ENCODE measurements around the gene MEGF6. TPM values are rescaled to one million over a fixed set of nuclear protein-coding genes. Genes with fewer than 3 reads are reported as not detected.
A peak's percentile ranks its signal among the peaks of the same experiment; 100 is the strongest.

Gene MEGF6
- total RNA-seq, 8 experiments from 2014 or later: 0.40 to 14.0 (median 2.0) TPM

DNA sequence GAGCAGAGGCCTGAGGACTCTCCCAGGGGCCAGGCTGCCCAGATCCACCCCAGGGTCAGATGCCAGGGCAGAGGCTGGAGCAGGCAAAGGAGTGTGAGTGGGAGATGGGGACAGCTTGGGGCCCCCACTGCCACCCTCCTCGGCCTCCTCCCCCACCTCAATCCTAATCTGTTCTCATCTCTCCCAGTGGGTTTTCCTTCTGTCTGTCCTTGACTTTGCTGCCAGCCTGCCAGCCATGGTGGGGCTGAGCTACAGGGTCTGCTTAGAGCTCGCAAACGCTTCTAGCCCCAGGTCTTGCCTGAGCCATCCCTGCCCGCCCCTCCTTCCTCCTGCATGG lies 65.3 kb downstream of the MEGF6 start:
- 20 to 42% (median 38%) methylated on average over 1 to 3 of the region's 4 CpGs; no CpG with 5 or more reads in 7 of the 10 experiments for WGBS, 10 experiments
- no peak for ATAC-seq (replicated peaks in 6 of 8)
- in situ Hi-C loops (cut with MboI; ENCODE audit: low pct_unique_long_range_greater_than_20kb in 2 of 9, low sequenced_read_pairs in 9 of 9, unreplicated experiment in 9 of 9): no loop called here
- Histone ChIP-seq H3K4me3 (no peak overlapping the region), H3K4me1 (replicated peaks in 1 of 2) (peaks cover 27 to 32% of the 10 kb centered on the region in 2 donors), H3K27ac (no peak overlapping the region)

DNA sequence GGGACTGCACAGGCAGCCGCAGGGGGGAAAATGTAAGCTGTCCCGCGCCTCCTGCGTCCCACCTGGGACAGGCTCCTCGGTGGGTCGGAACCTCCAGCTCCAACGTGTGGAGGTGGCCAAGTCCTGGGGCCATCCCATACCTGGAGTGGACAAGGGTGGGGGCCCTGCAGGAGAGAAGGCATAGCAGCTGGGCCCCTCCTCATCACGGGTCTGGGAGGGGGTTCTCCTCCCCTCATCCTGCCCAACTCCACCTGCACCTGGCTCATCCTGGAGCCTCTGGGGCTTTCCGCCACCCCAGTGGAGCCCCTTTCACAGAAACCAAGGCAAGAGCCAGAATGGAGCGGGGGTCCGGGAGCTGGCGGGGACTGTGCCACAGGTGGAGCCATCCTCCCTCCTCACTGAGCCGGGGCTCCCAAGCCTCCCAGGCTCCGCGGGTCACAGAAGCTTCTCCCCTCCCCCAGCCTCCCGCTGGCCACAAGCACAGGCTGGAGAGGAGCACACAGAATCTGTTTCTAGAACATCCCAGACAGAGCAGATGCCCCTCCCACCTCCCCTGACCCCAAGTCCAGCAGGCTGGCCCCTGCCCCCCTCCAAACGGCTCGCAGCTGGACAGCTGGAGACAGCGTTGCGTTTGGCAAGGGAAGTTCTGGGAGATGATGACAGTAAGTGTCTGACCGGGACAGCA lies 65.8 kb downstream of the MEGF6 start:
- in situ Hi-C loops (cut with MboI; ENCODE audit: low pct_unique_long_range_greater_than_20kb in 2 of 9, low sequenced_read_pairs in 9 of 9, unreplicated experiment in 9 of 9): no loop called here
- 12 to 71% methylated on average over 3 to 5 of the region's 21 CpGs; no CpG with 5 or more reads in 8 of the 10 experiments for WGBS, 10 experiments
- Histone ChIP-seq H3K27ac (no peak overlapping the region), H3K4me1 (replicated peaks in 1 of 2) (peaks cover 22 to 27% of the 10 kb centered on the region in 2 donors), H3K4me3 (no peak overlapping the region)
- ATAC-seq (replicated peaks in 6 of 8): peak in 5 of 8 experiments; percentile 46 to 65 (median 62)

DNA sequence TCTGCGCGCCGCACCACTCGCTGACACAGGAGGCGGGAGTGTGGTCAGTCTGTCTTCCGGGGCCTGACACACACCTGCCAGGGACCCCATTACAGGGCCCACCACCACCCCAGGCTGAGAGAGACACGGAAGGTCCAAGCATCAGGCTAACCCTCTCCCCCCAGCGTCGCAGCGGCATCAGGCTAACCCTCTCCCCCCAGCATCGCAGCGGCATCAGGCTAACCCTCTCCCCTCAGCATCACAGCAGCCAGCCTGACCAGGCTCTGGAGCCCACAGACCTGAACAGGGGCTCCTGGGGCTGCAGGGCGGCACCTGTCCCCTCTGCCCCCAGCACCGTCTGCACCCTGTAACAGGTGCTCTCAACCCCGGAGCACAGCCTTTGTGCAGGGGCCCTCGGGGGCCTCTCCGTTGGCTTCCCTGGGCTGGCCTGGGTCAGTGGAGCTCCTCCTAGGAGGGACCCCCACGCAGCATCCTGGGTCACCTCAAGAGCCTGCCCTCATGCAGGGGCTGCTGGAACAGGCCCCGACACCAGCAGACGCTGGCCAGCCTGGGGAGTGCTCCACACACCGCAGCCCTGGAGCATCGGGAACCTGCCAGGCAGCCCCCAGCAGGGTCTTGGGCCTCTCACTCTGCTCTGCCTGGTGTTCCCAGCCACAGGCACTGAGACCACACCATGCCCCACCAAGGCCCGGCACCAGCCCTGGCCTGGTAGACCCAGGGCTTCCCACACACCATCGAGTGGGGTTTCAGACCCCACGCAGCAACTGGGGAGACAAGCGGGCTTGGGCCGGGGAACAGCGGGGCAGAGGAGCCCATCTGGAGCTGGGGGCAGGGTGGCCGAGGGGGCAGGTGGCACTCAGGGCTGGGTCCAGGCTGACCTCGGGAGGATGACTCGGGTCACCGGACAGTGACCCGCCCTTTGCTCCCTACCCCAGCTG lies 67.0 kb downstream of the MEGF6 start:
- Histone ChIP-seq H3K27ac (no peak overlapping the region), H3K4me1 (replicated peaks in 1 of 2) (peaks cover 33% of the 10 kb centered on the region in 2 donors), H3K4me3 (no peak overlapping the region)
- 81 to 100% (median 89%) methylated on average over 1 to 13 of the region's 33 CpGs; no CpG with 5 or more reads in 6 of the 10 experiments for WGBS, 10 experiments
- in situ Hi-C loops (cut with MboI; ENCODE audit: low pct_unique_long_range_greater_than_20kb in 2 of 9, low sequenced_read_pairs in 9 of 9, unreplicated experiment in 9 of 9): no loop called here
- no peak for ATAC-seq (replicated peaks in 6 of 8)

DNA sequence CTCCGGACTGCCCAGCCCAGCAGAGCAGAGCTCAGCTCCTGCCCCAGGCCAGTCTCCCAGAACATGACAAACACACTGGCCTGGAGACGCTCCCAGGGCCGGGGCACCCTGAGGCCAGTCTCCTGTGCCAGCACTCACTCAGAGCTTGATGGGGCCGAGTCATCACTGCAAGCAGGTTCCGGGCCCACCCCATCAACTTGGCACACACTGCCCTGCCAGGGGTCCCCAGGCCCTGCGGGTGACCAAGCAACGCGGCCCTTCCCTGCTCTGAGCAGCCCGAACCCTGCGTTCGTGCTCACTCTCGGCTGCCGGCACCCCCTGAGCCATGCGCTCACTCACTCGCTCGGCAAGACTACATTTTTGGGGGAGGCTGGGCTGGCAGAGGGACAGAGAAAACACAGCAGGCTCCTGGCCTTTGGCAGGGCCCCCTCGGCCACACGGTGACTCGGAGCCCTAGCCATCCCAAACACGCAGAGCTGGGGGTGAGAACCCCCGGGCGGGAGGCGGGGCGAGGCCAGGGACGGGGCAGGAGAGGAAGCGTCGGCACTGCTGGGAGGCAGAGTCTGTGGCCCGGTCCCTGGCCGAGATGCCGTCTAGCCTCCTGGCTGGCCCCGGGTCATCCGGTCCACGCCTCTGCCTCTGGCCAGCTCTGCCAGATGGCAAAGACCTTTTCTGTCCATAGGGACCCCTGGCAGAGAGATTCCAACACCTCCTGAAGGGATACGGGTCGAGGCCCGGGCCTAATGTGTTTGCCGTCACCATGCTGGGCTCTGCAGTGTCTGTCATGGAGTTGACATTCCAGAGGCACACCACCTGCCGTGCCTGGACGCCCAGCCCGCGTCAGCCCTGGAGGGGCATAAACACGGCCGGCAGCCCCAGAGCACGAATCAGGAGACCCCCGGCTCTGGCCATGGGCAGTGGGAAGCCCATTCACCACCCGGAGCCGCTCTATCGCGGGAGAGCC lies 68.0 kb downstream of the MEGF6 start:
- WGBS, 10 experiments: 27 to 83% (median 60%) methylated on average over 2 to 26 of the region's 49 CpGs; no CpG with 5 or more reads in 4 of the 10 experiments
- in situ Hi-C loops (cut with MboI; ENCODE audit: low pct_unique_long_range_greater_than_20kb in 2 of 9, low sequenced_read_pairs in 9 of 9, unreplicated experiment in 9 of 9): no loop called here

DNA sequence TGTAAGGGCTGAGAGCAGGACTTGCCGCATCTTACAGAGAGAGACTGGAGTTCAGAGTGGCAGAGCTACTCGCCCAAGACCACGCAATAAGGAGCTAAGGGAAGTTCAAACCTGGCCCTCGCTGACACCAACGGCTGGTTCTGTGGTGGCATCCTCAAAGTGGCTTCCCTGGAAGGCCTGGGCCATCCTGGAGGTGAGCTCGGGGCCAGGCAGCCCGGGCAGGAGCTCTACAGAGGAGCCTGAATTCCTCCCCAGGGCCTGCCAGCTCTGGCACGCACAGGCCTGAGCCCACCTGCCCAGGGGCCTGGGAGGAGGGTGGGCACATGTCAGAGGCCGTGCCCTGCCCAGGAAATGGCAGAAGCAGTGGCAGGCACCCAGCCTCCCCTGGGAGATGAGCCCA lies 68.6 kb downstream of the MEGF6 start:
- 56 to 100% (median 81%) methylated on average over 2 to 8 of the region's 9 CpGs; no CpG with 5 or more reads in 5 of the 10 experiments for WGBS, 10 experiments
- in situ Hi-C loops (cut with MboI; ENCODE audit: low pct_unique_long_range_greater_than_20kb in 2 of 9, low sequenced_read_pairs in 9 of 9, unreplicated experiment in 9 of 9): no loop called here
- H3K4me1 ChIP-seq (replicated peaks in 1 of 2): peaks cover 32 to 48% of the 10 kb centered on the region in 2 donors
- no peak overlapping the region for H3K4me3 ChIP-seq
- no peak overlapping the region for H3K27ac ChIP-seq
- no peak for ATAC-seq (replicated peaks in 6 of 8)

More for the DNA sequence above, 68.0 kb downstream of the MEGF6 start:
- no peak overlapping the region for H3K4me3 ChIP-seq
- no peak overlapping the region for H3K27ac ChIP-seq
- H3K4me1 ChIP-seq (replicated peaks in 1 of 2): peaks cover 35 to 42% of the 10 kb centered on the region in 2 donors
- ATAC-seq (replicated peaks in 6 of 8): peak in 2 of 8 experiments; percentile 26 to 32

DNA sequence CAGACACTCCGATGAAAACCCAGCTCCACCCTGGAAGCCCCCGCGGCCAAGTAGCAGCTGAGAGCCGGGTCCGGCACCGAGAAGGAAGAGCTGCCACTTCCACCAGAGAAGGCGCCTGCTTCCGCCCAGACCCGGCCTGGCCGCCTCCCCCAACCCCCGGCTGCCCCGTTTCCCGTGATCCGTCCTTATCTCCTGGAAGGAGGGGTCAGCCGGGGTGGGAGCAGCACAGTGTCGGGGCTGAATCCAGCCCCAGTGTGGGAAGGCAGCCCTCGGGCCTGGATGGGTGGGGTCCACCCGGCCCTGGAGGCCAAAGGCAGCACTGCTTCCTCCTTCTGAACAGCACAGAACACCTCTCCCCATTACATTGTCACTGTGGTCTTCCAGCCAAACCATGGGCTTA lies 69.4 kb downstream of the MEGF6 start:
- in situ Hi-C loops (cut with MboI; ENCODE audit: low pct_unique_long_range_greater_than_20kb in 2 of 9, low sequenced_read_pairs in 9 of 9, unreplicated experiment in 9 of 9): no loop called here
- H3K27ac ChIP-seq: no peak overlapping the region
- peak in 3 of 8 experiments; percentile 62 to 66 (median 64) for ATAC-seq (replicated peaks in 6 of 8)

DNA sequence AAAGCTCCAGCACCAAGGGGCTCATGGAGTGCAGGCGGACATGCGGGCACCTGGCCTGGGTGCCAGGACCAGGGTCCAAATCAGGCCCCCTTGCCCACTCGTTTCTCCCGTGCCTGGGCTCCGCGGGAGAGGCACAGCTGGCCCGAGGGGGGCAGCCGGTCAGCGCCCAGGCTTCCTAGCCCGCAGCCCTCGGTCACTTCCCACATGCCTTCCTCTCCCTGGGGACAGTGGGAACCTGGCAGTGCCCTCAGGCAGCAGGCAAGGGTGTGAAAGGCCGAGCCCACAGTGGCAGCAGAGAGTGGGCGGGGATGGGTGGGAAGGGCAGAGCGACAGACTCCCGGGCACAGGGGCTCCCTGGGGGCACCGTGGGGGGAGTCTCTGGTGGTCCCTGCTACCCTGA lies 69.8 kb downstream of the MEGF6 start:
- ATAC-seq (replicated peaks in 6 of 8): no peak
- WGBS, 10 experiments: 87% methylated on average over 7 of the region's 16 CpGs; no CpG with 5 or more reads in 9 of the 10 experiments
- no peak overlapping the region for H3K27ac ChIP-seq
- in situ Hi-C loops (cut with MboI; ENCODE audit: low pct_unique_long_range_greater_than_20kb in 2 of 9, low sequenced_read_pairs in 9 of 9, unreplicated experiment in 9 of 9): no loop called here
- H3K4me3 ChIP-seq: no peak overlapping the region
- H3K4me1 ChIP-seq (replicated peaks in 1 of 2): peaks cover 26 to 41% of the 10 kb centered on the region in 2 donors

More for the DNA sequence above, 69.4 kb downstream of the MEGF6 start:
- no peak overlapping the region for H3K4me3 ChIP-seq
- H3K4me1 ChIP-seq (replicated peaks in 1 of 2): peaks cover 26 to 41% of the 10 kb centered on the region in 2 donors
- 100% methylated on average over 1 of the region's 18 CpGs; no CpG with 5 or more reads in 9 of the 10 experiments for WGBS, 10 experiments

DNA sequence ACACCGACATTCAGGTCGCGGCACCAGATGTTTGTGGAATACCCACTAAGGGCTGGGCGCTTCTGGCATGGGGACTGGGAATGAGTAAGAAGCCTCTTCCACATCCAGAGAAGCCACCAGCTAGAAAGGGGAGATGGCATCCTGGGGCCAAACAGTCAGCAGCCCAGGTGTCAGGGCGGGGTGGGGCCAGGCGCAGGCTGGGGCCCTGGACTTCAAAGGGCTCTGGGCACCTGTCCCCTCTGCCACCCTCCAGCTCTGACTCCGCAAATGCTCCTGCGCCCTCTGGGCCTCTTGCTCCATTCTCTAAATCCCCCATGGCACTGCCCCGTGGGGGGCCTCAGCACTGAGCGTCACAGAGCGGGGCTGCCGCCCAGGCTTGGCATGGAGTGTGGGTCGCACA lies 70.4 kb downstream of the MEGF6 start:
- in situ Hi-C loops (cut with MboI; ENCODE audit: low pct_unique_long_range_greater_than_20kb in 2 of 9, low sequenced_read_pairs in 9 of 9, unreplicated experiment in 9 of 9): no loop called here
- H3K4me3 ChIP-seq: no peak overlapping the region
- peaks cover 21 to 36% of the 10 kb centered on the region in 2 donors for H3K4me1 ChIP-seq (replicated peaks in 1 of 2)
- ATAC-seq (replicated peaks in 6 of 8): no peak
- WGBS, 10 experiments: 97 to 100% (median 98%) methylated on average over 2 to 11 of the region's 13 CpGs; no CpG with 5 or more reads in 7 of the 10 experiments
- H3K27ac ChIP-seq: no peak overlapping the region

DNA sequence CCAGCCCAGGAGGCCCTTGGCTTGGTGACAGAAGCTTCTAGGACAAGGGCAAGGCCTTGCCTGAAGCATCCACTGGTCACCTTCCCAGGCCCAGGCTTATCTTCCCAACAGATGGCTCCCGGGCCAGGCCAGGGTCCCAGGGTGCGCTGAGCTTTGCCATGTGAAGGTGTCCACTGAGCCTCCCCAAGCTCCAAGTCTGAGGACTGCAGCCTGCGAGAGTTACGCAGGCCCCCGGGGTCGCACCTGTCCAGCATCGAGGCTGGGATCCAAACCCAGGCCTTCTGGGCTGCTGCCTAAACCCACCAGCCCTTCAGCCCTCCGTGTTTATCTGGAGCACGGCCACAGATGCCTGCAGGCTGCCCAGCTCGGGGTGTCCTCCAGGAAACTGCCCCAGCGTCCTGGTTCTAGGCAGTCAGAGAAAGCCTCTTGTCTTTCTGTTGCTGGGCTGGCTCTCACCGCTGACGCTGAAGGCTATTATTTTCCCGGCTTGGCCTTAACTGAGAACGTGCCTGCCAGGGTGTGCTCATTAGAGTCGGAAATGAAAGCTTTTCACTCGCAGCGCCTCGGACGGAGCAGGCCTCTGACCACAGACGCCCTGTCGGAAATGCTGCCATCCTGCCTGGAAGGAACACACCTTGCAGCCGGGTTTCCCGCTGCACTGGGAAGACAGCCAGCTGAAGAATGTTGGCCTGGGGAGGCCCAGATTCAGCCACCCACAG lies 71.4 kb downstream of the MEGF6 start:
- ATAC-seq (replicated peaks in 6 of 8): peak in 5 of 8 experiments; percentile 8 to 74 (median 44)
- peak overlapping the region; percentile 1 to 24 for H3K27ac ChIP-seq
- 16 to 90% (median 70%) methylated on average over 4 to 23 of the region's 24 CpGs; no CpG with 5 or more reads in 3 of the 10 experiments for WGBS, 10 experiments
- H3K4me1 ChIP-seq (replicated peaks in 1 of 2): peaks cover 15 to 29% of the 10 kb centered on the region in 2 donors
- H3K4me3 ChIP-seq: no peak overlapping the region
- in situ Hi-C loops (cut with MboI; ENCODE audit: low pct_unique_long_range_greater_than_20kb in 2 of 9, low sequenced_read_pairs in 9 of 9, unreplicated experiment in 9 of 9): no loop called here

DNA sequence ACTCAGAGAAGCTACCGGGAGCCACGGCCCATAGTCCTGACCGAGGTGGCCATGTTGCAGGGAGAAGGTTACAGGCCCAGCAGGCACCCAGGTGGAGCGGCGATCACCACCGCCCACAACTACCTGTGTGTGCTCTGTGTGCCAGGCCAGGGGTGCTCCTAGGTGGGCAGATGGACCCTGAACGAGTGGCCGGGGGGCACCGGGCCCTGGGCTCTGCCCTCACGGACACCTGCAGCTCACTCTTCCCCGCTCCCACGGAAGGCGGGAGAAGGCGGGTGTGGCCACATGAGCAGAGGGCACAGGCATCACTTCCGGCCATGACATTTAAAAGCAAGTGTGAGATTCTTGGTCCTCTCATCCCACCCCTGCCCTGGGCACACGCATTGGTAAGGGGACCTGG lies 73.9 kb downstream of the MEGF6 start:
- Histone ChIP-seq H3K4me1 (replicated peaks in 1 of 2) (peaks cover 15 to 26% of the 10 kb centered on the region in 2 donors), H3K27ac (no peak overlapping the region), H3K4me3 (no peak overlapping the region)
- 80 to 100% (median 89%) methylated on average over 1 to 8 of the region's 16 CpGs; no CpG with 5 or more reads in 6 of the 10 experiments for WGBS, 10 experiments
- in situ Hi-C loops (cut with MboI; ENCODE audit: low pct_unique_long_range_greater_than_20kb in 2 of 9, low sequenced_read_pairs in 9 of 9, unreplicated experiment in 9 of 9): no loop called here
- ATAC-seq (replicated peaks in 6 of 8): no peak

DNA sequence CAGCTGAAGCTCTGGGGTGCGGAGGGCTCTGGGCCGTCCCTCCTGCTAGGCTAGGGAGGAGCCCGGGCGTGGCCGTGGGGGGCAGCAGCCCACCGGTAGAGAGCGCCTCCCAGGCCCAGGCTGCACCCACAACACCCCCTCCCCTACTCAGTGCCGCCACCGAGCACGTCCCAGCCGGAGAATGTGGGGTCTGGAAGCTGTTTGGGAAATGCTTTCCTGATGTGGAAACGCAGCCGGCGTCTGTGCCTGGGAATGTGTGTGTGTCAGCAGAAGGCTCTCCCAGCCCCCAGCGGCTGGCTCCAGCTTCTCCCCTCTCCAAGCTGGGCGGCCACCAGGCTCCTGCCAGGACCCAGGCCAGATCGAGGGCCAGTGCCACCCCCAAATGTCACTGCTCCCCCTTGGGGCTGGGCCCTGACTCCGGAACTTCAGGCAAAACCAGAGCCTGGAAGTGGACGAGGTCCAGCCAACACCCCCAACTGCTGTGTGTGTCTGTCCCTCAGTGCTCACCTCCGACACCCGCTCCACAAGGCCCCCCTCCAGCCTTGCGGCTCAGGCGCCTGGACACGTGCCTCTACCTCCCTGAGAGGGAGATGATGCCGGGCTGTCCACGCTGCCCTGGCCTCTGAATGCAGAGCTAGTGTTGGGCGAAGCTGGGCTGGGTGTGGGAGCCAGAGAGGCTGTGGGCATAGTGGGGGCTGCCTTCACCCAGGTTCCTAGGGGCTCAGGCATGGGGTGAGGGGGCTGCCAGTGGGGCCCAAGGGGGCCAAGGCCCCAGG lies 74.7 kb downstream of the MEGF6 start:
- ATAC-seq (replicated peaks in 6 of 8): no peak
- Histone ChIP-seq H3K4me1 (replicated peaks in 1 of 2) (peaks cover 18 to 31% of the 10 kb centered on the region in 2 donors), H3K4me3 (no peak overlapping the region), H3K27ac (no peak overlapping the region)
- 16 to 87% (median 79%) methylated on average over 3 to 23 of the region's 27 CpGs; no CpG with 5 or more reads in 6 of the 10 experiments for WGBS, 10 experiments
- in situ Hi-C loops (cut with MboI; ENCODE audit: low pct_unique_long_range_greater_than_20kb in 2 of 9, low sequenced_read_pairs in 9 of 9, unreplicated experiment in 9 of 9): no loop called here

Measured in motor neuron (in vitro differentiated cells).